Fibroblast of mammary gland (primary cell): ENCODE measurements around the gene PIM3.
A peak's percentile ranks its signal among the peaks of the same experiment; 100 is the strongest.

Experiments
- DNase-seq: peaks from one replicate; pipeline ENCODE4 v3.0.0-alpha.2; 2010; ENCODE audit warnings: low read depth
- H3K4me3 ChIP-seq: 2 replicates; pipeline ENCODE4 v1.5.1; 2011; ENCODE audit warnings: low read depth, mild to moderate bottlenecking, low read length, moderate library complexity; ENCODE audit not compliant: control insufficient read depth
- TF ChIP-seq, protein P1 (sequence below): conservative IDR thresholded peaks from 2 replicates; pipeline ENCODE4 v1.5.1; 2011; ENCODE audit warnings: low read depth, low read length, inconsistent platforms; ENCODE audit not compliant: control insufficient read depth, insufficient read depth

Gene PIM3

GRCh38 chr22:49948116-49948957 lies 12.2 kb upstream of the PIM3 start:
- no peak overlapping the region for H3K4me3 ChIP-seq
- no peak for DNase-seq
- TF ChIP-seq, protein P1, sequence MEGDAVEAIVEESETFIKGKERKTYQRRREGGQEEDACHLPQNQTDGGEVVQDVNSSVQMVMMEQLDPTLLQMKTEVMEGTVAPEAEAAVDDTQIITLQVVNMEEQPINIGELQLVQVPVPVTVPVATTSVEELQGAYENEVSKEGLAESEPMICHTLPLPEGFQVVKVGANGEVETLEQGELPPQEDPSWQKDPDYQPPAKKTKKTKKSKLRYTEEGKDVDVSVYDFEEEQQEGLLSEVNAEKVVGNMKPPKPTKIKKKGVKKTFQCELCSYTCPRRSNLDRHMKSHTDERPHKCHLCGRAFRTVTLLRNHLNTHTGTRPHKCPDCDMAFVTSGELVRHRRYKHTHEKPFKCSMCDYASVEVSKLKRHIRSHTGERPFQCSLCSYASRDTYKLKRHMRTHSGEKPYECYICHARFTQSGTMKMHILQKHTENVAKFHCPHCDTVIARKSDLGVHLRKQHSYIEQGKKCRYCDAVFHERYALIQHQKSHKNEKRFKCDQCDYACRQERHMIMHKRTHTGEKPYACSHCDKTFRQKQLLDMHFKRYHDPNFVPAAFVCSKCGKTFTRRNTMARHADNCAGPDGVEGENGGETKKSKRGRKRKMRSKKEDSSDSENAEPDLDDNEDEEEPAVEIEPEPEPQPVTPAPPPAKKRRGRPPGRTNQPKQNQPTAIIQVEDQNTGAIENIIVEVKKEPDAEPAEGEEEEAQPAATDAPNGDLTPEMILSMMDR = no peak

DNA sequence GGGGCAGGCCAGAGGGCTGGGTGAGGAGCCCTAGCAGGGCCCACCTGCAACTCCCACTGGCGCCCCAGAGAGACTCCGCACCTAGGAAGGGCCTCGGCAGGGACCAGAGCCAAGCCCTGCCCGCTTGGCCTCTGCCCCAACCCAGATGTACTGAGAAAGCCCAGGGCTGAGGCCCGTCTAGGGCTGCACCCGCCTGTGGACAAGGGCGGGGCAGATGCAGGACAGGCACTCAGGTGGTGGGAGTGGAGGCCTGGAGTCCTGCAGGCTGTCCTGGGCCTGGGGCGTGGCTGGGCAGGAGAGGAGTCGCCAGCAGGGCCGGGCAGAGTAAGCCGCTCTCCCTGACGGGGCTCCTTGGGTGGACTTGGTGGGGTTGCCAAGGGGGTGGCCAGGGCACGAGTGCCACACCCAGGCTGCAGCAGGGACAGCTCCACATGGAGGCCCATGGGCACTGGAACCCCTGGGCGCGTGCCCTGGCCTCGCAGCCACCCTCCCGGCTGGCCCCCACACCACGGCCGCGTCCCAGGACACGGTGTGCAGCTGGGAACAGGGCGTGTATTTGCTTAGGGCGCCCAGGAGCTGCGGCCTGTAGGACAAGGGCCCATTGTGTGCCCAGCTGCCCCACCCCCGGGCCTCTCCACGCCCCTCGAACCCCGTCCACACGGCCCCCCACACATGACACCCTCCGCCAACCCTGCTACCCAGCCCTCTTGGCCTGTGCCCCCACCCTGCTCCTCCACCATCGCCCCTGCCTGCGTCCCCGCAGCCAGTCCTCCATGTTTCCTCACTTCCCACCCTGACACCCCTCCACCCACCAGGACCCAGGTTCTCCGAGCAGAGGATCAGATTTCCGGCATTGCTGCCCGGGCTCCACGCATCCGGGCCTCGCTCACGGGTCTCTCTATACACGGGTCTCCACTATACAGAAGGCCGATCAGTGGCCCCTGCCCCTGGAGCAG lies 11.3 kb upstream of the PIM3 start:
- H3K4me3 ChIP-seq = no peak overlapping the region
- TF ChIP-seq, protein P1 = no peak
- DNase-seq = no peak

DNA sequence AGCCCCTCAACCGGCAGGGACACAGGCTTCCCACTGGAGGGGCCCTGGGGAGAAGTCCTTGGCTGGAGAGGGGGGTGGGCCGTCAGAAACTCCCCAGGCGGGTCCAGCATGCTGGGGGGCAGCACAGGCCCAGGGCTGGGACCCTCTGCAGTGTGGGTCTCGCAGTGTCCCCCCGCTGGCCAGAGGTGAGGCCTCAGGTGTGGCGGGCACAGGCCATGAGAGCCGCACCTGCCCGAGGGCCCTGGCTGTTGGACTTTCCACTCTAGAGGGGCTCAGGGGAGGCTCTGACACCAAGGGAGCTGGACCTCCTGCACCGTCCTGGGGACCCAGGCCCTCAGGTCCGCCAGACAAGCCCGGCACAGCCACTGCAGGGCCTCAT lies 10.7 kb upstream of the PIM3 start:
- no peak for DNase-seq
- TF ChIP-seq, protein P1 = no peak
- H3K4me3 ChIP-seq = no peak overlapping the region

- TF ChIP-seq, protein P1 = no peak
- H3K4me3 ChIP-seq = no peak overlapping the region
Measured at GRCh38 chr22:49950396-49950994, 10.1 kb upstream of the PIM3 start.

GRCh38 chr22:49951000-49951677 lies 9.4 kb upstream of the PIM3 start:
- TF ChIP-seq, protein P1 = no peak
- H3K4me3 ChIP-seq = no peak overlapping the region
- peak; percentile 53 for DNase-seq

More at GRCh38 chr22:49950396-49950994, 10.1 kb upstream of the PIM3 start:
- no peak for DNase-seq

- no peak overlapping the region for H3K4me3 ChIP-seq
- no peak for DNase-seq
- TF ChIP-seq, protein P1 = no peak
Measured at GRCh38 chr22:49951678-49951985, 8.9 kb upstream of the PIM3 start.
